ENCODE data around the gene DOCK9. TPM values are rescaled to one million over a fixed set of nuclear protein-coding genes. Genes with fewer than 3 reads are reported as not detected.

Gene DOCK9
- total and polyA plus RNA-seq, 9 of the 15 experiments (the other 6 are each of a cell fraction or from before 2014, with no cell fraction given) = 3.5 to 25.3 (median 16.7) TPM

DNA sequence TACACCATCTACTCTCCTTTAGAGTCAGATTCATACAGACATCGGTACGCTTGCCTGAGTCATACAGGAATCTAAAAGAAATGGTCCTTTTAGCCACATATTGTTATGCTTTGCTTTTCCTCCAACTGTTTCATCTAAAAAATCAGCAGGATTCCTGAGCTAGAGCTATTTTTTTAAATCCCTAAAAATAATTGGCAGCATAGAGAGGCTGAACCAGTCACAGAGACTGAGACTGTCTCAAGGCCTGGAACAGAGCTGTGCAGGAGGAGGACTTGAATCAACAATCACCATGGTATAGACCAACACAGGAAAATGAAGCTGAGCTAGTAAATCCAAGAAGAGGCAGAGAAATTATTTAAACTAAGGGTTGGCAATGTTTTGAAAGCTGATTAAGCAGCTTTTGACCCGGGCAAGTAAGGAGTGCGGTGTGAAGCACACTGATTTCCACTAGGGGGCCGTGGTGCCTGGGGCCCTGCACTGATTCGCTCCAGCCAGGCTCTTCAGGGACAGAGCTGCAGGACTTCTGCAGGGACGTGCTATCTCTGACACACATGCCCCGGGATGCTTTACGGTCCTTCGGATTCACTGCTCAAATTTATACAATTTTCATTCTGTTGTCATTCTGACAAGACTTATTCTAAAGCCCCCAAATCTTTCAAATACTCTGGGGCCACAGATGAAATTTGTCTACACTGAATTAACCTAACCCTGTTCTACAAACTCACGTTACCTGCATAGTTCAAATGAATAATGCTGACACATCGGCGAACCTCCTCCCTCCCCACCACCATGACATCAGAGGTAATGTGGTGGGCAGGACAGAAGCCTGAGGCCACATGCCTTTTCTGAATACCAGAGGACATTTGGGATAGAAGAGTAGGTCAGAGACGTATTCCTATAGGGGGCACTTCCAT, 137.8 kb downstream of the DOCK9 start (continued):
- TF ChIP-seq, protein P1, sequence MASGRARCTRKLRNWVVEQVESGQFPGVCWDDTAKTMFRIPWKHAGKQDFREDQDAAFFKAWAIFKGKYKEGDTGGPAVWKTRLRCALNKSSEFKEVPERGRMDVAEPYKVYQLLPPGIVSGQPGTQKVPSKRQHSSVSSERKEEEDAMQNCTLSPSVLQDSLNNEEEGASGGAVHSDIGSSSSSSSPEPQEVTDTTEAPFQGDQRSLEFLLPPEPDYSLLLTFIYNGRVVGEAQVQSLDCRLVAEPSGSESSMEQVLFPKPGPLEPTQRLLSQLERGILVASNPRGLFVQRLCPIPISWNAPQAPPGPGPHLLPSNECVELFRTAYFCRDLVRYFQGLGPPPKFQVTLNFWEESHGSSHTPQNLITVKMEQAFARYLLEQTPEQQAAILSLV (tag; IDR thresholded peaks at IDR 0.05) = no peak

DNA sequence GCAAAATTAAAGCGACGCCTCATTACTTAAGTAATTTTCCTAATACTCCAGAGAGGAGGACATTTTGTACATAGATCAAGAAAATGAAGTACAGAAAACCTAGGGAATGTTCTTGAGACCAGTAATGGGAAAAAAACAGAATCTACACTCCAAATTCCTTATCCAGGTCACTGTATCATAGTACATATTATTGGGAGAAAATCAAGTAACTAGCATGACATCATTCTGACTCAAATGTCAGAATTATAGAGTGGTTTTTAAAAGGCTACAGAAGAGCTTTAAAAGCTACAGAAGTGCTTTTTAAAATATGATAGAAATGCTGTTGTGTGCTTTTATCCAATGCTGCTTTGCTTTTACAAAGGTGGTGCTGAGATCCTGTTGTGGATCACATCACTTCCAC, 139.1 kb downstream of the DOCK9 start:
- TF ChIP-seq TAF7 (tag; IDR thresholded peaks at IDR 0.05) (no peak), ILF3 (IDR thresholded peaks at IDR 0.05; ENCODE audit: borderline replicate concordance) (no peak), PHF20 (IDR thresholded peaks at IDR 0.05; ENCODE audit: partially characterized antibody) (no peak), ZNF696 (CRISPR knock-in tag; conservative IDR thresholded peaks at IDR 0.05) (no peak), ZNF785 (CRISPR knock-in tag; IDR thresholded peaks at IDR 0.05) (no peak), KLF10 (CRISPR knock-in tag; IDR thresholded peaks at IDR 0.05) (no peak), MECOM (CRISPR knock-in tag; IDR thresholded peaks at IDR 0.05) (no peak), CREB1 (IDR thresholded peaks at IDR 0.05) (no peak), CREB1 (CRISPR knock-in tag; IDR thresholded peaks at IDR 0.05) (no peak), MED1 (CRISPR knock-in tag; IDR thresholded peaks at IDR 0.05; ENCODE audit: borderline replicate concordance) (no peak), NR2C1 (IDR thresholded peaks at IDR 0.05) (no peak), NR2C1 (tag; IDR thresholded peaks at IDR 0.05) (no peak), PHB (CRISPR knock-in tag; IDR thresholded peaks at IDR 0.05) (no peak)
- TF ChIP-seq, protein P2, sequence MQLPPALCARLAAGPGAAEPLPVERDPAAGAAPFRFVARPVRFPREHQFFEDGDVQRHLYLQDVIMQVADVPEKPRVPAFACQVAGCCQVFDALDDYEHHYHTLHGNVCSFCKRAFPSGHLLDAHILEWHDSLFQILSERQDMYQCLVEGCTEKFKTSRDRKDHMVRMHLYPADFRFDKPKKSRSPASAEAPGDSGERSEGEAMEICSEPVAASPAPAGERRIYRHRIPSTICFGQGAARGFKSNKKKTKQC (CRISPR knock-in tag; IDR thresholded peaks at IDR 0.05) = no peak
- TF ChIP-seq, protein P3, sequence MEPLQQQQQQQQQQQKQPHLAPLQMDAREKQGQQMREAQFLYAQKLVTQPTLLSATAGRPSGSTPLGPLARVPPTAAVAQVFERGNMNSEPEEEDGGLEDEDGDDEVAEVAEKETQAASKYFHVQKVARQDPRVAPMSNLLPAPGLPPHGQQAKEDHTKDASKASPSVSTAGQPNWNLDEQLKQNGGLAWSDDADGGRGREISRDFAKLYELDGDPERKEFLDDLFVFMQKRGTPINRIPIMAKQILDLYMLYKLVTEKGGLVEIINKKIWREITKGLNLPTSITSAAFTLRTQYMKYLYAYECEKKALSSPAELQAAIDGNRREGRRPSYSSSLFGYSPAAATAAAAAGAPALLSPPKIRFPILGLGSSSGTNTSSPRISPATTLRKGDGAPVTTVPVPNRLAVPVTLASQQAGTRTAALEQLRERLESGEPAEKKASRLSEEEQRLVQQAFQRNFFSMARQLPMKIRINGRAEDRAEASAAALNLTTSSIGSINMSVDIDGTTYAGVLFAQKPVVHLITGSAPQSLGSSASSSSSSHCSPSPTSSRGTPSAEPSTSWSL (CRISPR knock-in tag; IDR thresholded peaks at IDR 0.05; ENCODE audit: borderline replicate concordance) = no peak
- H3K4me1 ChIP-seq (replicated peaks in 1 of 2; ENCODE audit: control insufficient read depth in 2 of 2, insufficient read depth in 2 of 2, low read length in 2 of 2) = no peaks in the 10 kb centered on the region; a peak in 1 of 5 replicates
- CTCF ChIA-PET (ENCODE audit: low intra/inter-chr PET ratio) = no interaction called here
- no TSS peak for BruUV-seq (replicated peaks)
- no peak overlapping the region for H3K9ac ChIP-seq (ENCODE audit: insufficient read depth in 1 of 2, low read depth in 2 of 2, low read length in 2 of 2)
- 95% methylated on average over 2 of the region's 2 CpGs for WGBS (ENCODE audit: insufficient coverage, low coverage, missing lambda C conversion rate)
- ATAC-seq (no peak), FAIRE-seq (no peak), DNase-seq (ENCODE audit: extremely low read depth in 1 of 4, low spot score in 3 of 4) (no peak)
- H2AFZ ChIP-seq (ENCODE audit: low read depth, low read length) = no peak overlapping the region
- no peaks in the 10 kb centered on the region for H3K9me1 ChIP-seq (ENCODE audit: control insufficient read depth, insufficient read depth, low read length)
- no peaks in the 10 kb centered on the region for H3K9me3 ChIP-seq (replicated peaks; ENCODE audit: control insufficient read depth, insufficient read depth, low read depth, low read length)
- no peak overlapping the region for H3K27ac ChIP-seq (ENCODE audit: extremely low read depth, low read depth, low read length)
- no peak overlapping the region for H3K4me3 ChIP-seq
- no peaks in the 10 kb centered on the region for H3K27me3 ChIP-seq (ENCODE audit: control insufficient read depth in 2 of 2, insufficient read depth in 2 of 2, low read length in 2 of 2)
- no peak overlapping the region for H3K4me2 ChIP-seq (ENCODE audit: insufficient read depth, low read length)
- H3K36me3 ChIP-seq (ENCODE audit: control insufficient read depth, insufficient read depth, low read length) = peaks cover 11% of the 10 kb centered on the region; the same call in 2 of the 3 replicates
- H4K20me1 ChIP-seq (replicated peaks; ENCODE audit: control insufficient read depth, insufficient read depth, low read length) = no peaks in the 10 kb centered on the region
- intact Hi-C loops (cut with micrococcal nuclease) = no loop called here
- H3K79me2 ChIP-seq (ENCODE audit: control insufficient read depth, insufficient read depth, low read length) = no peaks in the 10 kb centered on the region
- in situ Hi-C loops (cut with MboI) = no loop called here
- POLR2A ChIA-PET = no interaction called here

Data from K562 (cell line).